Activated CD8-positive, alpha-beta memory T cell treated with anti-CD3 and anti-CD28 coated beads, Interleukin-2, amount 50 U/mL, for 1 hour (primary cell): ENCODE data around the gene FIBCD1.

Experiments used
- DNase-seq: peaks from one replicate; pipeline ENCODE4 v3.0.0-alpha.2; 2020; ENCODE audit errors: extremely low read depth

FIBCD1 gene

DNA sequence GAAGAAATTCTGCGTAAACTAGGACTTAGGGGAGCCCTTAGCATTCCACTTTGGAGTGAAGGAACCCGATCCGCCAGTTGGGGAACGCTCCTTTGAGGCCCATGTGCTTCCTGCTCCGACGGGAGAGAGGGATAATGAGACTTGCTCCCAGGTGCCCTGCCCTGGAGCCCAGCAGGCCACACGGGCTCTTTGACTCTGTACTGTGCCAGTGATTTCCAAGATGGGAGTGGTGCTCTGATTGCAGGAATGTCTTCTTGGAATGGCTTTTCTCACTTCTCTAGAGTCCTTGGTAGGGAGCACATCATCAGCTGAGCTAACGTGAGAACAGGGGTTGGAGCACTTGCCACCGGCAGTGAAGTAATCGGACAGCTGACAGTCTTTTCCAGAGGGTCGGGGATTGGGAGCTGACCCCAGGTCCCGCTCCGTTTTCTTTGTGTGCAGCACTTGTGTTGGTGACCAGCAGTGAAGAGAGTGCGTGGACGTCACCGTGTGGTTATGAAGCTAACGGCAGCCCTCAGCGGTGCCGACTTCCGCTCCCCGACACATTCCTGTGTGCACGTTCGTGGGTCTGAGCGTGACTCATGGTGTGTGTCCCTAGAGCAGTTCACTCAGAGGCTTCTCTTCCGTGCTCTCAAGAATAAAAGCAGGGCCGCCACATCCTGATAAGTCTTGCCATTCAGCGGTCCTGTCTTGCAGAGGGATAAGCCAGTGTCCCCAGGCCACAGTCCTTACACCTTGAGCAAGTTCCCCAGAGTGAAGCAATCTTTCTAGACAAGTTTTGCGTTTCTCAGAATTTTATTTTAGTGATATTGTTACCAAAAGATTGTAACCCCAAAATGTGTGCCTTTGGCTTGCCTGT, 78.4 kb downstream of the FIBCD1 start:
- no peak for DNase-seq

GRCh38 chr9:130858739-130859705, 80.0 kb downstream of the FIBCD1 start:
- no peak for DNase-seq

- DNase-seq = no peak
These were observed 80.9 kb downstream of the FIBCD1 start for GRCh38 chr9:130857864-130858738.

GRCh38 chr9:130856474-130856873, 82.6 kb downstream of the FIBCD1 start:
- no peak for DNase-seq

DNA sequence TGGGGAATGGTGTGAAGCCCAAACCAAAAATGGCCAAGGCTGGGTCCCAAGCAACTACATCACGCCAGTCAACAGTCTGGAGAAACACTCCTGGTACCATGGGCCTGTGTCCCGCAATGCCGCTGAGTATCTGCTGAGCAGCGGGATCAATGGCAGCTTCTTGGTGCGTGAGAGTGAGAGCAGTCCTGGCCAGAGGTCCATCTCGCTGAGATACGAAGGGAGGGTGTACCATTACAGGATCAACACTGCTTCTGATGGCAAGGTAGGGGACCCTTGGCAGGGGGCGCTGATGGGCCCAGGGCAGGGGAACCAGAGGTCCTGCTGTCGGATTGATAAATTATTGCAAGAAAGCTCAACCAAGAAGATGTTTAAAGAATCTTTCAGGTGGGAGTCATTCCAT, 84.2 kb downstream of the FIBCD1 start:
- DNase-seq = no peak

DNA sequence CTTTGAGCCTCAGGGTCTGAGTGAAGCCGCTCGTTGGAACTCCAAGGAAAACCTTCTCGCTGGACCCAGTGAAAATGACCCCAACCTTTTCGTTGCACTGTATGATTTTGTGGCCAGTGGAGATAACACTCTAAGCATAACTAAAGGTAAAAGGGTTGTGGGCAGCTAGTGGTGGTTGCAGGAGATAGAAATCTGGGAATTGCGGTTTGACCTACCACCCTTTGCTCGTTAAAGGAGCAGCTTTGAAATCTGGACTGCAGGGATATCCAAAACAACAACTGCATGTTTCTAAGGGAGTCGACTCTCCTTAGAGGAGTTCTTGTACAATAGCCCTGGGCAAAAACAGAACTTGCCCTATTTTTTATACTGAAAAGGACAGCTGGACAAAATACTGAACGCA, 85.0 kb downstream of the FIBCD1 start:
- no peak for DNase-seq

DNA sequence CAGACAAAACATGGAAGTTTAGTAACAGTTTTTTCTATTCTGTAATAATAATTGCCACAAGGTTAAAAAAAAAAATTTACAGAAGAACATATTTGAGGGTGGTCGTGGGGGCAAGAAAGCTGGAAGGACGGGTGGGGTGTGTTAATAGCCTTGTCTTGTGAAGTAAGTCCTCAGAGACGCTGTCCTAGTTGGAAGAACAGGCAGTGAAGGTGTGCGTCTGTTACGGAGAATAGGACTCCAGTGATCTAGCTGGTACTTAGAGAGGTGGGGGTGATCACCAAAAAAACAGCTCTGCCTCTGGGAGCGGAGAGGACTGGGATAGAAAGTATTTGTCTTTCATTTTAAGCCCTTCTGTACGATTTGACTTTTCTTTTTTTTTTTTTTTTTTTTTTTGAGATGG, 86.2 kb downstream of the FIBCD1 start:
- no peak for DNase-seq
